HG03103 (cell line): ENCODE data around the gene RNU7-1.

Experiments
- ATAC-seq: cut with Tn5 transposase; IDR thresholded peaks from one replicate; pipeline ENCODE4 v1.9.1; 2021; ENCODE audit warnings: low read depth; ENCODE audit not compliant: unreplicated experiment

RNU7-1 gene

DNA sequence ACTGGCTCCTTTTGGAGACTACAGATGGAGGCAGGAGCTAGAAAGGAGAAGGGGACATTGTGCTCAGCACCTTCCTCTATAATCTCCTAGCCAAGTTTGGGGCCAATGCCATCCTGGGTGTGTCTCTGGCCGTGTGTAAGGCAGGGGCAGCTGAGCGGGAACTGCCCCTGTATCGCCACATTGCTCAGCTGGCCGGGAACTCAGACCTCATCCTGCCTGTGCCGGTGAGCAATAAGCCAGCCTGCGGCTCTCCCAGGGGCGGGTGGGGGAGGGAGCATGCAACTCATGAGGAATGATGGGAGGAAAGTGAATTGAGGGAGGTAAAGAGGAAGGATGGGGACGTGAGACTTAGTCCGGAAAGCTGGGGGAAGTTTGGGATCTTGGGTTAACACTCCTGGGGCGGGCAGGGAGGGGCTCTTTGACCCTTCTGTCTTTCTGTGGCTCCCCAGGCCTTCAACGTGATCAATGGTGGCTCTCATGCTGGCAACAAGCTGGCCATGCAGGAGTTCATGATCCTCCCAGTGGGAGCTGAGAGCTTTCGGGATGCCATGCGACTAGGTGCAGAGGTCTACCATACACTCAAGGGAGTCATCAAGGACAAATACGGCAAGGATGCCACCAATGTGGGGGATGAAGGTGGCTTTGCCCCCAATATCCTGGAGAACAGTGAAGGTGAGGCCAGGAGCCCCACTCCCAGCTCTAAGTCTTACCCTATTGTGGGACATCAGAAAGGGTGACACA is 26.0 kb upstream of the RNU7-1 start:
- no peak for ATAC-seq

- no peak for ATAC-seq
Observed at GRCh38 chr12:6919588-6919987, 24.0 kb upstream of the RNU7-1 start.

DNA sequence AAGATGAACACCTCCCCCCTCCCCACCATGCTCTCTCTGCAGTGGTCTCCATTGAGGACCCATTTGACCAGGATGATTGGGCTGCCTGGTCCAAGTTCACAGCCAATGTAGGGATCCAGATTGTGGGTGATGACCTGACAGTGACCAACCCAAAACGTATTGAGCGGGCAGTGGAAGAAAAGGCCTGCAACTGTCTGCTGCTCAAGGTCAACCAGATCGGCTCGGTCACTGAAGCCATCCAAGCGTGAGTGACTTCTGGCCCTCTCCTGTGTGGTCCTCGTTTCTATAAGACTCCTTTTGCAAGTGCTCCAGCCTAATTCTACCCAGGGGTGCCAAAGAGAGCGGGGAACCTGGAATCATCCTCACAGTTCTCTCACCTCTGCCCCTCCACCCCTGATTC is 22.1 kb upstream of the RNU7-1 start:
- ATAC-seq = no peak

GRCh38 chr12:6921996-6922946 is 21.3 kb upstream of the RNU7-1 start:
- no peak for ATAC-seq

- no peak for ATAC-seq
Observed at GRCh38 chr12:6923003-6923732, 20.4 kb upstream of the RNU7-1 start.

- ATAC-seq = no peak
Observed at GRCh38 chr12:6923851-6924250, 19.8 kb upstream of the RNU7-1 start.

- ATAC-seq = no peak
Observed at GRCh38 chr12:6925239-6925539, 18.4 kb upstream of the RNU7-1 start.

GRCh38 chr12:6925540-6926279 is 17.9 kb upstream of the RNU7-1 start:
- no peak for ATAC-seq

GRCh38 chr12:6927379-6928021 is 16.1 kb upstream of the RNU7-1 start, which contains the start of gene ATN1:
Gene ATN1 (plus strand): TSS chr12:6927959. CDS start chr12:6934002, 6,043 bp downstream.
- no peak for ATAC-seq

- ATAC-seq = no peak
Observed at GRCh38 chr12:6928022-6928702, 15.5 kb upstream of the RNU7-1 start.

DNA sequence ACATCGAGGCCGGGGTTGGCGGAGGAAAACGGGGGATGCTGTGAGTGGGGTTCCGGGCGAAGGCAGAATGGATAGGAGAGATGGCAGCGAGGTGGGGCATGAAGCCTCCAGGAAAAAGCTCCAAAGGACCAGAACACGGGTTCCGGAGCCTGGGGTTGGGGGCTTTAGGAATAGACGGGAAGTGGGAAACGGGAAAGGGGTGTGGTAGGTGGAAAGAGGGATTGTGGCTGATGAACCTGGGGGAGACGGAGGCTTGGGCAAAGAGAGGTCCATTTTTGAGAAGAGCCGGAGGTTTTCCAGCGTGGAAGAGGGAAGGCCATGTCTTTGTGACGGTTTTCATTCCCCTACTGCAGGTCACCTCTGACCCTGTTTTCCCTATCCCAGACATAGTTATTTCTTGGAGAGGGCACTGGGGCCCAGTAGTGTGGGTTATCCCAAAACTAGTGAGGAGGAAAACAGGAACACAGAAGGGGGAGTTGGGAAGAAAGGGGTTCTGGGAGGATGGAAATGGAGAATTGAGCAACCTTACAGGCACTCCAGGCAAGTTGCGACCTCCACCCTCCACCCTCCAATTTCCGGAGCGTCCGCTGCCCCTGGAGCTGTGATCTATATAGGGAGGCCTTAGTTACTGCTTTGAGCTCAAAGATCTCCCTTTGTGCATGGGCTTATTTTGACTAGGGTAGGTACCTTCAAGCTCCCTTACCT is 14.8 kb upstream of the RNU7-1 start:
- ATAC-seq = no peak

GRCh38 chr12:6929466-6930452 is 13.9 kb upstream of the RNU7-1 start:
- ATAC-seq = no peak

GRCh38 chr12:6932766-6933165 is 10.8 kb upstream of the RNU7-1 start:
- no peak for ATAC-seq

DNA sequence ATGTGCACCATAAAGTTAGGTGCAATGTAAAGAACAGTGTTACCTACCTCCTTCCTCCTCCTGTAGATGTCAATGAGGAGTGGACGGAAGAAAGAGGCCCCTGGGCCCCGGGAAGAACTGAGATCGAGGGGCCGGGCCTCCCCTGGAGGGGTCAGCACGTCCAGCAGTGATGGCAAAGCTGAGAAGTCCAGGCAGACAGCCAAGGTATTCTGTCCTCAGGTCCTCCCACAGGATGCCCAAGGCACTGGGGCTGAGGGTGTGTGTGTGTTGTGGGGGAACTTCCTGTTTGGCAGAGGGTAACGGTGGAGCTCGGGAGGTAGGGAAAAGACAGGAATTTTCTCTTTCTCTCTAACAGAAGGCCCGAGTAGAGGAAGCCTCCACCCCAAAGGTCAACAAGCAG is 9.5 kb upstream of the RNU7-1 start:
- ATAC-seq = no peak

GRCh38 chr12:6935371-6936193 is 8.0 kb upstream of the RNU7-1 start:
- no peak for ATAC-seq

- ATAC-seq = no peak
Observed at GRCh38 chr12:6936194-6936635, 7.4 kb upstream of the RNU7-1 start.
